Mammary epithelial cell (primary cell): ENCODE results near the gene ESPL1.

Experiments used
- EZH2 ChIP-seq: IDR thresholded peaks from 2 replicates; pipeline ENCODE4 v1.6.1; 2012; ENCODE audit warnings: low read length, inconsistent platforms, borderline replicate concordance
- TF ChIP-seq, protein P1 (sequence below), 2 donors: IDR thresholded peaks in 1 of 2; conservative IDR thresholded peaks in 1 of 2; 2 replicates each; pipeline ENCODE4 v1.5.1; 2011 to 2012; ENCODE audit warnings: inconsistent platforms in 2 of 2, low read length in 2 of 2, mild to moderate bottlenecking in 2 of 2, control low read depth in 1 of 2, low read depth in 1 of 2; ENCODE audit not compliant: insufficient read depth in 1 of 2; ENCODE audit errors: extremely low read depth in 1 of 2

DNA sequence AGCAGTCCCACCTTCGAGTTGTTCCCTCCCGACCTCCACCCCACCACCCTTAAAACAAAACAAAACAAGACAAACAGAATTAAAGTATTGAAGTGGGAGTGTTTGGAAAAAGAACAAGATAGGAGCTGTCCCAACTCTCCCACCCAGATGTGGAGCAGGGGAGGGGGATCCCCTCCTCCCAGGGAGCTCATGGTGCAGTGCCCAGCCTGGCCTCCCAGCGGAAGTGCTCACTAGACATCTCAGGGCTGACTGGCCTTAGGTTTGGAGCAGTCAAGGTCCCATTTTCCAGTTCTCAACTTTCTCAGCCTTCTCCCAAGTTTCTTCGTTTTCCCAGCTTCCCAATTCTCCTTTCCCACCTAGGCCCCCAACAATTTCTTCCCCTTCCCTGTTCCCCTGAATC, 65.2 kb downstream of the ESPL1 start:
- TF ChIP-seq, protein P1, sequence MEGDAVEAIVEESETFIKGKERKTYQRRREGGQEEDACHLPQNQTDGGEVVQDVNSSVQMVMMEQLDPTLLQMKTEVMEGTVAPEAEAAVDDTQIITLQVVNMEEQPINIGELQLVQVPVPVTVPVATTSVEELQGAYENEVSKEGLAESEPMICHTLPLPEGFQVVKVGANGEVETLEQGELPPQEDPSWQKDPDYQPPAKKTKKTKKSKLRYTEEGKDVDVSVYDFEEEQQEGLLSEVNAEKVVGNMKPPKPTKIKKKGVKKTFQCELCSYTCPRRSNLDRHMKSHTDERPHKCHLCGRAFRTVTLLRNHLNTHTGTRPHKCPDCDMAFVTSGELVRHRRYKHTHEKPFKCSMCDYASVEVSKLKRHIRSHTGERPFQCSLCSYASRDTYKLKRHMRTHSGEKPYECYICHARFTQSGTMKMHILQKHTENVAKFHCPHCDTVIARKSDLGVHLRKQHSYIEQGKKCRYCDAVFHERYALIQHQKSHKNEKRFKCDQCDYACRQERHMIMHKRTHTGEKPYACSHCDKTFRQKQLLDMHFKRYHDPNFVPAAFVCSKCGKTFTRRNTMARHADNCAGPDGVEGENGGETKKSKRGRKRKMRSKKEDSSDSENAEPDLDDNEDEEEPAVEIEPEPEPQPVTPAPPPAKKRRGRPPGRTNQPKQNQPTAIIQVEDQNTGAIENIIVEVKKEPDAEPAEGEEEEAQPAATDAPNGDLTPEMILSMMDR (conservative IDR thresholded peaks at IDR 0.05 in 1 of 2, IDR thresholded peaks at IDR 0.05 in 1 of 2; ENCODE audit: extremely low read depth in 1 of 2, insufficient read depth in 1 of 2, low read depth in 1 of 2, low read length in 2 of 2) = no peak
- TF ChIP-seq EZH2 = no peak
